ENCODE results near the gene ZC3H18.

Gene ZC3H18

DNA sequence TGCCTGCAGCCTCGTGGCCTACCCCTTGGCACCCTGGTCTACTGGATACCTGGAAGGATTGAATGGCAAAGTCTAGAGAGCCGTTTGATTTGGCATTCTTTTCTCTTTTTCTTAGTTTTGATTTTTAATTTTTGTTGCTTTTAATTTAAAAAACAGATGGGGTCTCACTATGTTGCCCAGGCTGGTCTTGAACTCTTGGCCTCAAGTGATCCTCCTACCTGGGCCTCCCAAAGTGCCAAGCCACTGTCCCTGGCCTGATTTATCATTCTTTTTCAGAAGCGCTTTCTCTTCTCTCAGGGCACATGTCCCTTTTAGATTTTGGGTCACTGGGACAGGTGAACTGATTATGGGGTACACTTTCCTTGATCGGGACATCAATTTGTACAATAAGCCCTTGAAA, 10.8 kb downstream of the ZC3H18 start:
- no peak overlapping the region for H3K27ac ChIP-seq
- H3K9me3 ChIP-seq: no peaks in the 10 kb centered on the region
- no peaks in the 10 kb centered on the region for H3K4me1 ChIP-seq (ENCODE audit: control insufficient read depth in 1 of 2, insufficient read depth in 1 of 2, low read depth in 1 of 2, low read length in 1 of 2)
- no peak for TF ChIP-seq CTCF (IDR thresholded peaks at IDR 0.05)
- H3K36me3 ChIP-seq: peaks cover 73% of the 10 kb centered on the region
- H3K4me3 ChIP-seq (ENCODE audit: low read depth in 1 of 2, low read length in 1 of 2): no peak overlapping the region
- H3K27me3 ChIP-seq: no peaks in the 10 kb centered on the region

GRCh38 chr16:88582912-88583575, 12.8 kb downstream of the ZC3H18 start:
- Histone ChIP-seq H3K9me3 (no peaks in the 10 kb centered on the region), H3K36me3 (peaks cover 72% of the 10 kb centered on the region), H3K4me1 (ENCODE audit: control insufficient read depth in 1 of 2, insufficient read depth in 1 of 2, low read depth in 1 of 2, low read length in 1 of 2) (no peaks in the 10 kb centered on the region), H3K27ac (no peak overlapping the region), H3K27me3 (no peaks in the 10 kb centered on the region), H3K4me3 (ENCODE audit: low read depth in 1 of 2, low read length in 1 of 2) (no peak overlapping the region)
- no peak for TF ChIP-seq CTCF (IDR thresholded peaks at IDR 0.05)

GRCh38 chr16:88584676-88585075, 14.5 kb downstream of the ZC3H18 start:
- no peaks in the 10 kb centered on the region for H3K9me3 ChIP-seq
- no peak for TF ChIP-seq CTCF (IDR thresholded peaks at IDR 0.05)
- no peaks in the 10 kb centered on the region for H3K27me3 ChIP-seq
- no peak overlapping the region for H3K4me3 ChIP-seq (ENCODE audit: low read depth in 1 of 2, low read length in 1 of 2)
- no peak overlapping the region for H3K27ac ChIP-seq
- H3K4me1 ChIP-seq (ENCODE audit: control insufficient read depth in 1 of 2, insufficient read depth in 1 of 2, low read depth in 1 of 2, low read length in 1 of 2): no peaks in the 10 kb centered on the region
- peaks cover 72% of the 10 kb centered on the region for H3K36me3 ChIP-seq

DNA sequence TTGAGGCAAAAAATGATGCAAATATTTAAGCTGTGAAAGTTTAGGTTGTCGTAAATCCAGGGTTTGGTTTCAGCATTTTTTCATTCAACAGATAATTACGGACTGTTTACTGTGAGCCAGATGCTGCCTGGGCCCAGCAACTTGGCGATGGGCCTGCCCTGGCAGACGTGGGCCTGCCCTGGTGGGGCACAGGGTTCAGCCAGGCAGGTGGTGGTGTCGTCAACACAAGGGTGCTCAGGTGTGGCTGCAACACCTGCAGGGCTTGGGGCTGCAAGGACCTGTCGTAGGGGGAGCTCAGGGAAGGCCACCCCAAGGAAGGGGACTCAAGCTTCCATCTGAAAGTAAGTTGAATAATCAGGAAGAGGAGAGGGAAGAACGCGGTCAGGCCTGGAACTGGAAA, 15.1 kb downstream of the ZC3H18 start:
- H3K4me3 ChIP-seq (ENCODE audit: low read depth in 1 of 2, low read length in 1 of 2): no peak overlapping the region
- no peaks in the 10 kb centered on the region for H3K27me3 ChIP-seq
- no peak overlapping the region for H3K27ac ChIP-seq
- H3K4me1 ChIP-seq (ENCODE audit: control insufficient read depth in 1 of 2, insufficient read depth in 1 of 2, low read depth in 1 of 2, low read length in 1 of 2): no peaks in the 10 kb centered on the region
- H3K9me3 ChIP-seq: no peaks in the 10 kb centered on the region
- TF ChIP-seq CTCF (IDR thresholded peaks at IDR 0.05): no peak
- H3K36me3 ChIP-seq: peaks cover 72% of the 10 kb centered on the region

GRCh38 chr16:88585927-88586581, 15.9 kb downstream of the ZC3H18 start:
- TF ChIP-seq CTCF (IDR thresholded peaks at IDR 0.05): no peak
- Histone ChIP-seq H3K27me3 (no peaks in the 10 kb centered on the region), H3K9me3 (no peaks in the 10 kb centered on the region), H3K36me3 (peaks cover 70% of the 10 kb centered on the region), H3K4me1 (ENCODE audit: control insufficient read depth in 1 of 2, insufficient read depth in 1 of 2, low read depth in 1 of 2, low read length in 1 of 2) (no peaks in the 10 kb centered on the region), H3K27ac (no peak overlapping the region), H3K4me3 (ENCODE audit: low read depth in 1 of 2, low read length in 1 of 2) (no peak overlapping the region)
